H9 (cell line): ENCODE results near the gene PDCD6IP. TPM values are rescaled to one million over a fixed set of nuclear protein-coding genes. Genes with fewer than 3 reads are reported as not detected.

ENCODE experiments used
- DNase-seq: peaks from one replicate; pipeline ENCODE4 v3.0.0-alpha.2; 2017
- H2AFZ ChIP-seq: one replicate; pipeline ENCODE4 v1.6.1; 2013; ENCODE audit warnings: mild to moderate bottlenecking, low read length, control low read depth, moderate library complexity
- H2AK5ac ChIP-seq: 2 replicates; pipeline ENCODE4 v1.6.1; 2013; ENCODE audit warnings: low read length, control low read depth, mixed read lengths; ENCODE audit not compliant: insufficient read length
- H2BK120ac ChIP-seq: one replicate; pipeline ENCODE4 v1.6.1; 2013; ENCODE audit warnings: low read depth, mild to moderate bottlenecking, low read length, control low read depth, inconsistent platforms; ENCODE audit not compliant: poor library complexity, severe bottlenecking
- H2BK12ac ChIP-seq: 2 replicates; pipeline ENCODE4 v1.6.1; 2013; ENCODE audit warnings: low read length, control low read depth, mixed read lengths, low read depth; ENCODE audit not compliant: insufficient read length
- H2BK15ac ChIP-seq: 2 replicates; pipeline ENCODE4 v1.6.1; 2013; ENCODE audit warnings: low read depth, low read length, control low read depth
- H2BK20ac ChIP-seq: one replicate; pipeline ENCODE4 v1.6.1; 2013; ENCODE audit warnings: low read depth, mild to moderate bottlenecking, low read length, control low read depth, inconsistent platforms; ENCODE audit not compliant: poor library complexity, severe bottlenecking
- H2BK5ac ChIP-seq: 2 replicates; pipeline ENCODE4 v1.6.1; 2013; ENCODE audit warnings: low read length, control low read depth, mixed read lengths; ENCODE audit not compliant: insufficient read length
- H3K14ac ChIP-seq: 2 replicates; pipeline ENCODE4 v1.6.1; 2013; ENCODE audit warnings: low read length, control low read depth; ENCODE audit not compliant: insufficient read depth
- H3K18ac ChIP-seq: 2 replicates; pipeline ENCODE4 v1.6.1; 2013; ENCODE audit warnings: low read depth, mild to moderate bottlenecking, mixed read lengths, low read length, control low read depth; ENCODE audit not compliant: insufficient read length
- H3K23ac ChIP-seq: 2 replicates; pipeline ENCODE4 v1.6.1; 2013; ENCODE audit warnings: low read length, control low read depth, mixed read lengths, low read depth; ENCODE audit not compliant: insufficient read length
- H3K23me2 ChIP-seq: 2 replicates; pipeline ENCODE4 v1.6.1; 2013; ENCODE audit warnings: low read depth, mild to moderate bottlenecking, mixed read lengths, low read length, control low read depth; ENCODE audit not compliant: insufficient read length, poor library complexity, severe bottlenecking
- H3K27ac ChIP-seq: 2 replicates; pipeline ENCODE4 v1.5.1; 2013; ENCODE audit warnings: low read length, control low read depth, mixed read lengths, low read depth; ENCODE audit not compliant: insufficient read length
- H3K27me3 ChIP-seq: 2 replicates; pipeline ENCODE4 v1.6.1; 2013; ENCODE audit warnings: low read length, control low read depth, inconsistent platforms; ENCODE audit not compliant: insufficient read depth
- H3K4ac ChIP-seq: 2 replicates; pipeline ENCODE4 v1.6.1; 2013; ENCODE audit warnings: low read depth, mild to moderate bottlenecking, control low read depth, inconsistent platforms, low read length, moderate library complexity
- H3K4me1 ChIP-seq: 2 replicates; pipeline ENCODE4 v1.6.1; 2013; ENCODE audit warnings: low read length, control low read depth, inconsistent platforms; ENCODE audit not compliant: insufficient read depth
- H3K4me2 ChIP-seq: 2 replicates; pipeline ENCODE4 v1.6.1; 2013; ENCODE audit warnings: low read length, control low read depth, mixed read lengths; ENCODE audit not compliant: insufficient read length, insufficient read depth
- H3K56ac ChIP-seq: 2 replicates; pipeline ENCODE4 v1.6.1; 2013; ENCODE audit warnings: low read depth, mild to moderate bottlenecking, mixed read lengths, low read length, control low read depth; ENCODE audit not compliant: insufficient read length
- H3K79me1 ChIP-seq: 2 replicates; pipeline ENCODE4 v1.6.1; 2013; ENCODE audit warnings: low read depth, mild to moderate bottlenecking, moderate library complexity, low read length, control low read depth, inconsistent platforms; ENCODE audit not compliant: insufficient read depth, poor library complexity, severe bottlenecking
- H3K79me2 ChIP-seq: 2 replicates; pipeline ENCODE4 v1.6.1; 2013; ENCODE audit warnings: low read length, control low read depth, inconsistent platforms; ENCODE audit not compliant: insufficient read depth
- H3K9ac ChIP-seq: 2 replicates; pipeline ENCODE4 v1.6.1; 2013; ENCODE audit warnings: low read length, control low read depth, mixed read lengths; ENCODE audit not compliant: insufficient read length; ENCODE audit errors: extremely low read depth
- H3K9me3 ChIP-seq: one replicate; pipeline ENCODE4 v1.6.1; 2013; ENCODE audit warnings: low read depth, low read length, inconsistent platforms; ENCODE audit not compliant: control insufficient read depth
- H3T11ph ChIP-seq: one replicate; pipeline ENCODE4 v1.6.1; 2013; ENCODE audit warnings: mild to moderate bottlenecking, low read length, control low read depth, inconsistent platforms
- H4K20me1 ChIP-seq: one replicate; pipeline ENCODE4 v1.6.1; 2013; ENCODE audit not compliant: control insufficient read depth, insufficient read length, insufficient read depth
- H4K5ac ChIP-seq: 2 replicates; pipeline ENCODE4 v1.6.1; 2013; ENCODE audit warnings: low read depth, mild to moderate bottlenecking, mixed read lengths, low read length, control low read depth; ENCODE audit not compliant: insufficient read length
- H4K8ac ChIP-seq: replicated peaks from 2 replicates; pipeline ENCODE4 v1.6.1; 2013; ENCODE audit warnings: low read length, control low read depth, mixed read lengths, low read depth; ENCODE audit not compliant: insufficient read length
- H4K91ac ChIP-seq: 2 replicates; pipeline ENCODE4 v1.6.1; 2013; ENCODE audit warnings: low read depth, mild to moderate bottlenecking, moderate library complexity, mixed read lengths, low read length, control low read depth; ENCODE audit not compliant: insufficient read length
- H3K27ac Mint-ChIP-seq, 3 experiments: 2 replicates in 2 of 3; 3 replicates in 1 of 3; pipeline ENCODE4 v1.8.0; 2020 to 2021; ENCODE audit warnings: mixed read lengths in 3 of 3, mild to moderate bottlenecking in 1 of 3, moderate library complexity in 1 of 3
- H3K27me3 Mint-ChIP-seq: 2 replicates; pipeline ENCODE4 v1.8.0; 2021; ENCODE audit warnings: low read depth, mild to moderate bottlenecking, moderate library complexity, mixed read lengths
- H3K36me3 Mint-ChIP-seq, 3 experiments: 2 replicates in 2 of 3; 3 replicates in 1 of 3; pipeline ENCODE4 v1.8.0; 2020 to 2021; ENCODE audit warnings: low read depth in 3 of 3, mixed read lengths in 3 of 3; ENCODE audit not compliant: insufficient read depth in 1 of 3
- H3K4me1 Mint-ChIP-seq, 2 experiments: 2 replicates each; pipeline ENCODE4 v1.8.0; 2020; ENCODE audit warnings: mixed read lengths in 2 of 2
- H3K4me3 Mint-ChIP-seq, 2 experiments: 2 replicates in 1 of 2; 3 replicates in 1 of 2; pipeline ENCODE4 v1.8.0; 2020 to 2021; ENCODE audit warnings: mild to moderate bottlenecking in 2 of 2, mixed read lengths in 2 of 2, moderate library complexity in 1 of 2
- H3K9me3 Mint-ChIP-seq, 2 experiments: 2 replicates in 1 of 2; 3 replicates in 1 of 2; pipeline ENCODE4 v1.8.0; 2020; ENCODE audit warnings: mild to moderate bottlenecking in 2 of 2, mixed read lengths in 2 of 2, moderate library complexity in 1 of 2
- WGBS: extraction: QIAGEN DNeasy Blood & Tissue Kit; methylation state at CpG from one replicate; pipeline ENCODE4 v1.1.7; 2013; ENCODE audit warnings: missing lambda C conversion rate, low lambda C conversion rate, mixed read lengths; ENCODE audit not compliant: insufficient read length; ENCODE audit errors: extremely low coverage; 5-methylcytosine and 5-hydroxymethylcytosine counted together
- total RNA-seq: library from RNA; stranded (reverse); gene quantifications from 2 replicates; pipeline ENCODE4 v1.2.1, GENCODE V29; 2021
- TF ChIP-seq, protein P1 (sequence below): fragments of 200-600 bp; sonication (generic); conservative IDR thresholded peaks from 3 replicates; pipeline ENCODE4 v1.8.0; 2021; ENCODE audit warnings: antibody characterized with exemption, mild to moderate bottlenecking

Gene PDCD6IP
- total RNA-seq, 1 experiment from 2014 or later: 109 TPM

DNA sequence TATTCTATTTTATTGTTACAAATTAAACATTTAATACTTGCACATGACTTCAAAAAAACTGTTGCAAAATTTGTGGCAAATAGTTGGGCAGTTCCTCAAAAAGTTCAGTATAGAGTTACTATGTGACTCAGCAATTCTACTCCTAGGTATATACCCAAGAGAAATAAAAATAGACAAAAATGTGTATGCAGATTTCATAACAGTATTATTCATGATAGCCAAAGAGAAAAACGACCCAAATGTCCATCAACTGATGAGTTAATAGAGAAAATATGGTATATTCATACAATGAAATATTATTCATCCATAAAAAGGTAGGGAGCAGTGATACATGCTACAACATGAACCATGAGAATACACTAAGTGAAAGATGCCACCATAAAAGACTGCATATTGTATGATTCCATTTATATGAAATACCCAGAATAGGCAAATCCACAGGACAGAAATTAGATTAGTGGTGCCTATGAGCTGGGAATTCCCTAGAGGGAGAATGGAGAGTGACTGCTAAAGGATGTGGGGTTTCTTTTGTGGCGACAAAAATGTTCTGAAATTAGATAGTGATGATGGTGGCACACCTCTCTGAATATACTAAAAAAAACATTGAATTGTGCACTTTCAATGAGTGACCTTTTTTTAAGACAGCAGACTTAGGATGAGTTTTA is 48.8 kb upstream of the PDCD6IP start:
- H3K23ac ChIP-seq: no peak overlapping the region
- H3K4me1 Mint-ChIP-seq: peaks cover 0 to 7% of the 10 kb centered on the region in 2 experiments; a peak in 2 of 4 replicates
- H2AK5ac ChIP-seq: no peak overlapping the region
- H3K27me3 Mint-ChIP-seq: peaks cover 2% of the 10 kb centered on the region; the same call in 1 of the 2 replicates
- H2BK12ac ChIP-seq: no peak overlapping the region
- H3K79me2 ChIP-seq: no peaks in the 10 kb centered on the region
- no peak overlapping the region for H2BK5ac ChIP-seq
- no peak overlapping the region for H2BK15ac ChIP-seq
- no peaks in the 10 kb centered on the region for H4K20me1 ChIP-seq
- DNase-seq: no peak
- H4K8ac ChIP-seq: no peak overlapping the region
- no peaks in the 10 kb centered on the region for H3K23me2 ChIP-seq
- H3K4me1 ChIP-seq: no peaks in the 10 kb centered on the region
- no peak overlapping the region for H2BK120ac ChIP-seq
- no peak overlapping the region for H3K56ac ChIP-seq
- no peak overlapping the region for H2BK20ac ChIP-seq
- no peak overlapping the region for H4K5ac ChIP-seq
- H3K36me3 Mint-ChIP-seq: peaks cover 7 to 21% (median 15%) of the 10 kb centered on the region in 3 experiments
- TF ChIP-seq, protein P1, sequence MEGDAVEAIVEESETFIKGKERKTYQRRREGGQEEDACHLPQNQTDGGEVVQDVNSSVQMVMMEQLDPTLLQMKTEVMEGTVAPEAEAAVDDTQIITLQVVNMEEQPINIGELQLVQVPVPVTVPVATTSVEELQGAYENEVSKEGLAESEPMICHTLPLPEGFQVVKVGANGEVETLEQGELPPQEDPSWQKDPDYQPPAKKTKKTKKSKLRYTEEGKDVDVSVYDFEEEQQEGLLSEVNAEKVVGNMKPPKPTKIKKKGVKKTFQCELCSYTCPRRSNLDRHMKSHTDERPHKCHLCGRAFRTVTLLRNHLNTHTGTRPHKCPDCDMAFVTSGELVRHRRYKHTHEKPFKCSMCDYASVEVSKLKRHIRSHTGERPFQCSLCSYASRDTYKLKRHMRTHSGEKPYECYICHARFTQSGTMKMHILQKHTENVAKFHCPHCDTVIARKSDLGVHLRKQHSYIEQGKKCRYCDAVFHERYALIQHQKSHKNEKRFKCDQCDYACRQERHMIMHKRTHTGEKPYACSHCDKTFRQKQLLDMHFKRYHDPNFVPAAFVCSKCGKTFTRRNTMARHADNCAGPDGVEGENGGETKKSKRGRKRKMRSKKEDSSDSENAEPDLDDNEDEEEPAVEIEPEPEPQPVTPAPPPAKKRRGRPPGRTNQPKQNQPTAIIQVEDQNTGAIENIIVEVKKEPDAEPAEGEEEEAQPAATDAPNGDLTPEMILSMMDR: no peak
- H3K27ac Mint-ChIP-seq: no peak overlapping the region
- H3K14ac ChIP-seq: no peak overlapping the region
- no peaks in the 10 kb centered on the region for H3K79me1 ChIP-seq
- peaks cover 17 to 19% of the 10 kb centered on the region in 2 experiments for H3K9me3 Mint-ChIP-seq
- no peak overlapping the region for H3K18ac ChIP-seq
- H3K4me3 Mint-ChIP-seq: no peak overlapping the region
- H3K27me3 ChIP-seq: no peaks in the 10 kb centered on the region
- H2AFZ ChIP-seq: no peak overlapping the region
- no peak overlapping the region for H3K9ac ChIP-seq
- WGBS: no CpG with 5 or more reads among the region's 2 CpGs
- H3K4ac ChIP-seq: no peak overlapping the region
- no peak overlapping the region for H3T11ph ChIP-seq
- peaks cover 11% of the 10 kb centered on the region for H3K9me3 ChIP-seq
- no peak overlapping the region for H4K91ac ChIP-seq
- H3K4me2 ChIP-seq: no peak overlapping the region
- no peak overlapping the region for H3K27ac ChIP-seq
